HepG2 (cell line): ENCODE data around the gene ADPRH. TPM values are rescaled to one million over a fixed set of nuclear protein-coding genes. Genes with fewer than 3 reads are reported as not detected.

Experiments
- ATAC-seq: fragments of 200-7000 bp; cut with Tn5 transposase; 3 replicates; pipeline ENCODE4 v1.9.1; 2020; ENCODE audit warnings: mild to moderate bottlenecking, moderate library complexity
- BruUV-seq: library from RNA; stranded (reverse); fragments of 400-500 nt; replicated peaks from 2 replicates; lab custom pipeline; 2021; lab: Mats Ljungman, UMichigan
- CTCF ChIA-PET: fragments of 300-600 bp; formaldehyde crosslinking; extraction: SDS; loops from one replicate; lab custom pipeline; 2021; ENCODE audit warnings: low total read pairs, inconsistent platforms, low intra/inter-chr PET ratio; lab: Yijun Ruan, JAX
- POLR2A ChIA-PET: fragments of 350-600 bp; sonication (Branson Sonifier 250); formaldehyde crosslinking; loops from one replicate; lab custom pipeline; 2020; ENCODE audit warnings: antibody characterized with exemption, inconsistent platforms; lab: Yijun Ruan, JAX
- DNase-seq: peaks from one replicate; pipeline ENCODE4 v3.0.0-alpha.2; 2015; ENCODE audit warnings: low spot score
- FAIRE-seq: peaks from 3 replicates; lab custom pipeline; 2011; peaks lifted over from hg19 to GRCh38; lab: Jason Lieb, UNC
- H2AFZ ChIP-seq: one replicate; pipeline ENCODE4 v1.6.1; 2011; ENCODE audit warnings: low read length, inconsistent platforms
- H3K27ac ChIP-seq: fragments of 300-600 bp; 3 replicates; pipeline ENCODE4 v1.8.0; 2011; ENCODE audit warnings: mixed run types, mild to moderate bottlenecking, mixed read lengths, low read length, inconsistent platforms; ENCODE audit not compliant: insufficient read depth; ENCODE audit errors: extremely low read length
- H3K27me3 ChIP-seq, 2 experiments: fragments of 200-600 bp in 1 of 2; 2 replicates in 1 of 2; 3 replicates in 1 of 2; pipeline versions ENCODE4 v1.6.0 to v1.8.0; 2011; ENCODE audit warnings: low read length in 2 of 2, mild to moderate bottlenecking in 2 of 2, moderate library complexity in 2 of 2, inconsistent platforms in 1 of 2; ENCODE audit not compliant: insufficient read depth in 2 of 2, control insufficient read depth in 1 of 2
- H3K36me3 ChIP-seq, 2 experiments: fragments of 200-600 bp in 1 of 2; replicated peaks in 1 of 2; 2 replicates in 1 of 2; 3 replicates in 1 of 2; pipeline versions ENCODE4 v1.5.1 to v1.8.0; 2011; ENCODE audit warnings: low read length in 2 of 2, inconsistent platforms in 1 of 2; ENCODE audit not compliant: insufficient read depth in 2 of 2, control insufficient read depth in 1 of 2
- H3K4me1 ChIP-seq: 2 replicates; pipeline ENCODE4 v1.5.1; 2012; ENCODE audit warnings: low read length, inconsistent platforms; ENCODE audit not compliant: insufficient read depth
- H3K4me2 ChIP-seq: 2 replicates; pipeline ENCODE4 v1.6.0; 2011; ENCODE audit warnings: low read depth, low read length, inconsistent platforms
- H3K4me3 ChIP-seq, 3 experiments: fragments of 200-600 bp in 1 of 3; sonication (generic), shearing (Covaris generic) in 1 of 3; replicated peaks in 1 of 3; 2 replicates each; pipeline ENCODE4 v1.5.1; 2011 to 2016; ENCODE audit warnings: low read length in 3 of 3, inconsistent platforms in 2 of 3, low read depth in 2 of 3, mild to moderate bottlenecking in 2 of 3, control low read depth in 1 of 3, mixed read lengths in 1 of 3; ENCODE audit not compliant: insufficient read depth in 1 of 3
- H3K79me2 ChIP-seq: one replicate; pipeline ENCODE4 v1.6.1; 2011; ENCODE audit warnings: low read length, inconsistent platforms; ENCODE audit not compliant: insufficient read depth
- H3K9ac ChIP-seq: 2 replicates; pipeline ENCODE4 v1.6.0; 2011; ENCODE audit warnings: mild to moderate bottlenecking, low read depth, low read length, inconsistent platforms; ENCODE audit not compliant: insufficient read depth
- H3K9me3 ChIP-seq: 2 replicates; pipeline ENCODE4 v1.5.1; 2012; ENCODE audit warnings: mild to moderate bottlenecking, low read length
- H4K20me1 ChIP-seq: 2 replicates; pipeline ENCODE4 v1.6.0; 2011; ENCODE audit warnings: inconsistent platforms, mild to moderate bottlenecking, low read length, moderate library complexity; ENCODE audit not compliant: insufficient read depth
- CC2D1A ChIP-seq: sonication (generic); formaldehyde crosslinking; IDR thresholded peaks from 2 replicates; pipeline ENCODE4 v1.8.1; 2023; ENCODE audit warnings: mild to moderate bottlenecking, missing genetic modification reagents
- EED ChIP-seq: sonication (generic); formaldehyde crosslinking; IDR thresholded peaks from 2 replicates; pipeline ENCODE4 v1.5.0; 2020; ENCODE audit warnings: mild to moderate bottlenecking, missing genetic modification reagents
- NRL ChIP-seq: sonication (generic); formaldehyde crosslinking; IDR thresholded peaks from 2 replicates; pipeline ENCODE4 v1.5.0; 2020; ENCODE audit warnings: missing genetic modification reagents, mild to moderate bottlenecking, moderate library complexity, borderline replicate concordance
- POGZ ChIP-seq: sonication (generic); formaldehyde crosslinking; IDR thresholded peaks from 2 replicates; pipeline ENCODE4 v1.4.0; 2020; ENCODE audit warnings: mild to moderate bottlenecking, missing genetic modification reagents
- RFX5 ChIP-seq: IDR thresholded peaks from 2 replicates; pipeline ENCODE4 v1.6.1; 2011; ENCODE audit warnings: low read depth, low read length, improper control_type of control experiment
- SCMH1 ChIP-seq: sonication (generic); formaldehyde crosslinking; IDR thresholded peaks from 2 replicates; pipeline ENCODE4 v1.9.0; 2021; ENCODE audit warnings: missing genetic modification reagents, mild to moderate bottlenecking, borderline replicate concordance
- SETDB1 ChIP-seq: sonication (generic); formaldehyde crosslinking; IDR thresholded peaks from 2 replicates; pipeline ENCODE4 v1.5.1; 2020; ENCODE audit warnings: missing genetic modification reagents, mild to moderate bottlenecking, borderline replicate concordance
- SRF ChIP-seq: IDR thresholded peaks from 2 replicates; pipeline ENCODE4 v1.6.1; 2011; ENCODE audit warnings: mild to moderate bottlenecking, low read depth, low read length, moderate library complexity
- XBP1 ChIP-seq: sonication (generic); formaldehyde crosslinking; IDR thresholded peaks from 2 replicates; pipeline ENCODE4 v1.5.0; 2020; ENCODE audit warnings: missing genetic modification reagents
- ZFP1 ChIP-seq: IDR thresholded peaks from 2 replicates; pipeline ENCODE4 v1.6.1; 2016
- ZNF570 ChIP-seq: sonication (generic); formaldehyde crosslinking; IDR thresholded peaks from 2 replicates; pipeline ENCODE4 v1.4.0; 2020; ENCODE audit warnings: mild to moderate bottlenecking, missing genetic modification reagents, borderline replicate concordance
- ZNF615 ChIP-seq: sonication (generic); formaldehyde crosslinking; IDR thresholded peaks from 2 replicates; pipeline ENCODE4 v1.5.0; 2020; ENCODE audit warnings: mild to moderate bottlenecking, missing genetic modification reagents, borderline replicate concordance
- ZNF766 ChIP-seq: sonication (generic); formaldehyde crosslinking; IDR thresholded peaks from 2 replicates; pipeline ENCODE4 v1.5.0; 2020; ENCODE audit warnings: missing genetic modification reagents, borderline replicate concordance
- ZSCAN30 ChIP-seq: sonication (generic); formaldehyde crosslinking; IDR thresholded peaks from 2 replicates; pipeline ENCODE4 v1.5.0; 2020; ENCODE audit warnings: mild to moderate bottlenecking, missing genetic modification reagents
- WGBS: methylation state at CpG from one replicate; pipeline ENCODE4 v1.1.6; 2017; ENCODE audit warnings: low lambda C conversion rate; 5-methylcytosine and 5-hydroxymethylcytosine counted together
- in situ Hi-C: cut with HindIII; loops from 2 replicates; pipeline ENCODE4 v1.10.0; 2017; ENCODE audit warnings: low pct_unique_long_range_greater_than_20kb; ENCODE audit not compliant: extremely low pct_ligation_motif_present
- intact Hi-C: fragments of 100-400 bp; cut with micrococcal nuclease; formaldehyde crosslinking; loops from one replicate; pipeline ENCODE4 v1.10.0; 2022; ENCODE audit not compliant: unreplicated experiment
- polyA plus RNA-seq, 8 experiments: library from polyadenylated mRNA; depleted of rRNA in 3 of 8; stranded (reverse) in 7 of 8; unstranded in 1 of 8; fragments of >200 nt; fragmentation: Illumina TruSeq in 4 of 8; extraction: Trizol in 4 of 8; gene quantifications; 2 replicates each; pipeline versions ENCODE4 v1.2.1 to v1.2.3, GENCODE V29; 2011 to 2016; ENCODE audit warnings: low read depth in 4 of 8, missing spikeins in 1 of 8, mixed read lengths in 1 of 8; ENCODE audit not compliant: insufficient read depth in 1 of 8
- total RNA-seq, 5 experiments: library from RNA; depleted of rRNA; stranded (reverse); fragments of >200 nt; fragmentation: Illumina TruSeq; extraction: Trizol; gene quantifications; 2 replicates each; pipeline ENCODE4 v1.2.3, GENCODE V29; 2016; ENCODE audit warnings: low read depth in 1 of 5
- TF ChIP-seq, protein P1 (sequence below): sonication (generic); formaldehyde crosslinking; IDR thresholded peaks from 2 replicates; pipeline ENCODE4 v1.4.0; 2020; ENCODE audit warnings: mild to moderate bottlenecking, missing genetic modification reagents
- TF ChIP-seq, protein P2 (sequence below): sonication (generic); formaldehyde crosslinking; IDR thresholded peaks from 2 replicates; pipeline ENCODE4 v1.8.0; 2023; ENCODE audit warnings: mild to moderate bottlenecking, missing genetic modification reagents
- TF ChIP-seq, protein P3 (sequence below): sonication (generic); formaldehyde crosslinking; IDR thresholded peaks from 2 replicates; pipeline ENCODE4 v1.8.1; 2023; ENCODE audit warnings: mild to moderate bottlenecking, missing genetic modification reagents

ADPRH gene
- total and polyA plus RNA-seq, 2 of the 13 experiments (the other 11 are each of a cell fraction or from before 2014, with no cell fraction given): 0.01 to 0.15 TPM

DNA sequence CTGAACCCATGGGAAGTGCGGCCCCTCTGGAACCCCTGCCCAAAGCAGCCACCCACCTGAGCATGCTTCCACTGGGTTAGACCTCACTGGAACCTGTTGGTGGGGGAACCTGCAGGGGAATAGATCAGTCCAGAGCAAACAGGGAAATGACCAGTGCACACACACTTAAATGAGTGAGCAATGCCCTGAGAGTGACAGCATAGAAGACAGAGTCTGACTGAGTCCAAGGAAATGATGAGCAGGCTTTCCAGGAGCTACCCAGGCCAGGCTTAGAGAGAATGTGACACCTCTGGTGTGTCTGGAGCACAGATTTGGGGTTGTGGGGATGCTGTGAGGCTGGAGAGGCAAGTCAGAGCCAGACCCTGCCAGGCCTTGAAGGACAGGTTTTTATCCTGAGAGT, 46.9 kb downstream of the ADPRH start:
- Histone ChIP-seq H3K36me3 (no peaks in the 10 kb centered on the region), H3K27ac (no peak overlapping the region), H3K9me3 (no peaks in the 10 kb centered on the region), H3K4me2 (no peak overlapping the region), H3K79me2 (no peaks in the 10 kb centered on the region), H3K27me3 (peaks cover 0 to 10% of the 10 kb centered on the region in 2 experiments; a peak in 2 of 5 replicates), H4K20me1 (no peaks in the 10 kb centered on the region), H3K9ac (no peak overlapping the region), H3K4me1 (no peaks in the 10 kb centered on the region), H2AFZ (no peak overlapping the region), H3K4me3 (no peak overlapping the region)
- no TSS peak for BruUV-seq
- in situ Hi-C loops (no loop called here), intact Hi-C loops (no loop called here)
- FAIRE-seq (no peak), DNase-seq (no peak), ATAC-seq (peak; percentile 19; the same call in 1 of the 3 replicates)
- WGBS: 20% methylated on average over 1 of the region's 1 CpG
- CTCF ChIA-PET: no interaction called here
- POLR2A ChIA-PET: no interaction called here
- TF ChIP-seq XBP1 (CRISPR knock-in tag): no peak
- no peak for TF ChIP-seq SETDB1
- no peak for TF ChIP-seq ZFP1 (CRISPR knock-in tag)
- TF ChIP-seq POGZ: no peak
- TF ChIP-seq SCMH1 (CRISPR knock-in tag): no peak
- TF ChIP-seq SRF: no peak
- TF ChIP-seq ZNF766 (CRISPR knock-in tag): no peak
- TF ChIP-seq NRL: no peak
- TF ChIP-seq CC2D1A (CRISPR knock-in tag): no peak
- TF ChIP-seq, protein P1, sequence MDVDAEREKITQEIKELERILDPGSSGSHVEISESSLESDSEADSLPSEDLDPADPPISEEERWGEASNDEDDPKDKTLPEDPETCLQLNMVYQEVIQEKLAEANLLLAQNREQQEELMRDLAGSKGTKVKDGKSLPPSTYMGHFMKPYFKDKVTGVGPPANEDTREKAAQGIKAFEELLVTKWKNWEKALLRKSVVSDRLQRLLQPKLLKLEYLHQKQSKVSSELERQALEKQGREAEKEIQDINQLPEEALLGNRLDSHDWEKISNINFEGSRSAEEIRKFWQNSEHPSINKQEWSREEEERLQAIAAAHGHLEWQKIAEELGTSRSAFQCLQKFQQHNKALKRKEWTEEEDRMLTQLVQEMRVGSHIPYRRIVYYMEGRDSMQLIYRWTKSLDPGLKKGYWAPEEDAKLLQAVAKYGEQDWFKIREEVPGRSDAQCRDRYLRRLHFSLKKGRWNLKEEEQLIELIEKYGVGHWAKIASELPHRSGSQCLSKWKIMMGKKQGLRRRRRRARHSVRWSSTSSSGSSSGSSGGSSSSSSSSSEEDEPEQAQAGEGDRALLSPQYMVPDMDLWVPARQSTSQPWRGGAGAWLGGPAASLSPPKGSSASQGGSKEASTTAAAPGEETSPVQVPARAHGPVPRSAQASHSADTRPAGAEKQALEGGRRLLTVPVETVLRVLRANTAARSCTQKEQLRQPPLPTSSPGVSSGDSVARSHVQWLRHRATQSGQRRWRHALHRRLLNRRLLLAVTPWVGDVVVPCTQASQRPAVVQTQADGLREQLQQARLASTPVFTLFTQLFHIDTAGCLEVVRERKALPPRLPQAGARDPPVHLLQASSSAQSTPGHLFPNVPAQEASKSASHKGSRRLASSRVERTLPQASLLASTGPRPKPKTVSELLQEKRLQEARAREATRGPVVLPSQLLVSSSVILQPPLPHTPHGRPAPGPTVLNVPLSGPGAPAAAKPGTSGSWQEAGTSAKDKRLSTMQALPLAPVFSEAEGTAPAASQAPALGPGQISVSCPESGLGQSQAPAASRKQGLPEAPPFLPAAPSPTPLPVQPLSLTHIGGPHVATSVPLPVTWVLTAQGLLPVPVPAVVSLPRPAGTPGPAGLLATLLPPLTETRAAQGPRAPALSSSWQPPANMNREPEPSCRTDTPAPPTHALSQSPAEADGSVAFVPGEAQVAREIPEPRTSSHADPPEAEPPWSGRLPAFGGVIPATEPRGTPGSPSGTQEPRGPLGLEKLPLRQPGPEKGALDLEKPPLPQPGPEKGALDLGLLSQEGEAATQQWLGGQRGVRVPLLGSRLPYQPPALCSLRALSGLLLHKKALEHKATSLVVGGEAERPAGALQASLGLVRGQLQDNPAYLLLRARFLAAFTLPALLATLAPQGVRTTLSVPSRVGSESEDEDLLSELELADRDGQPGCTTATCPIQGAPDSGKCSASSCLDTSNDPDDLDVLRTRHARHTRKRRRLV (CRISPR knock-in tag): no peak
- no peak for TF ChIP-seq EED (CRISPR knock-in tag)
- no peak for TF ChIP-seq ZNF570 (CRISPR knock-in tag)
- TF ChIP-seq, protein P2, sequence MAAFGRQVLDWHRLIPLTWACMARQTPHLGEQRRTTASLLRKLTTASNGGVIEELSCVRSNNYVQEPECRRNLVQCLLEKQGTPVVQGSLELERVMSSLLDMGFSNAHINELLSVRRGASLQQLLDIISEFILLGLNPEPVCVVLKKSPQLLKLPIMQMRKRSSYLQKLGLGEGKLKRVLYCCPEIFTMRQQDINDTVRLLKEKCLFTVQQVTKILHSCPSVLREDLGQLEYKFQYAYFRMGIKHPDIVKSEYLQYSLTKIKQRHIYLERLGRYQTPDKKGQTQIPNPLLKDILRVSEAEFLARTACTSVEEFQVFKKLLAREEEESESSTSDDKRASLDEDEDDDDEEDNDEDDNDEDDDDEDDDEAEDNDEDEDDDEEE (CRISPR knock-in tag): no peak
- TF ChIP-seq RFX5: no peak
- no peak for TF ChIP-seq ZSCAN30 (CRISPR knock-in tag)
- no peak for TF ChIP-seq ZNF615
- TF ChIP-seq, protein P3, sequence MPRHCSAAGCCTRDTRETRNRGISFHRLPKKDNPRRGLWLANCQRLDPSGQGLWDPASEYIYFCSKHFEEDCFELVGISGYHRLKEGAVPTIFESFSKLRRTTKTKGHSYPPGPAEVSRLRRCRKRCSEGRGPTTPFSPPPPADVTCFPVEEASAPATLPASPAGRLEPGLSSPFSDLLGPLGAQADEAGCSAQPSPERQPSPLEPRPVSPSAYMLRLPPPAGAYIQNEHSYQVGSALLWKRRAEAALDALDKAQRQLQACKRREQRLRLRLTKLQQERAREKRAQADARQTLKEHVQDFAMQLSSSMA (CRISPR knock-in tag): no peak
